MM.1S (cell line): Measurements from ENCODE around the gene IL17RD.

ENCODE experiments used
- EZH2phosphoT487 ChIP-seq: fragments of 300-600 bp; sonication (generic); IDR thresholded peaks from 2 replicates; pipeline ENCODE4 v1.6.1; 2018; ENCODE audit warnings: antibody characterized with exemption, low read length
- TF ChIP-seq, protein P1 (sequence below): fragments of 300-600 bp; sonication (generic); IDR thresholded peaks from 2 replicates; pipeline ENCODE4 v1.5.1; 2016; ENCODE audit warnings: antibody characterized with exemption, low read length, mixed read lengths

GRCh38 chr3:57158325-57158724 lies 6.8 kb downstream of the IL17RD start:
- TF ChIP-seq, protein P1, sequence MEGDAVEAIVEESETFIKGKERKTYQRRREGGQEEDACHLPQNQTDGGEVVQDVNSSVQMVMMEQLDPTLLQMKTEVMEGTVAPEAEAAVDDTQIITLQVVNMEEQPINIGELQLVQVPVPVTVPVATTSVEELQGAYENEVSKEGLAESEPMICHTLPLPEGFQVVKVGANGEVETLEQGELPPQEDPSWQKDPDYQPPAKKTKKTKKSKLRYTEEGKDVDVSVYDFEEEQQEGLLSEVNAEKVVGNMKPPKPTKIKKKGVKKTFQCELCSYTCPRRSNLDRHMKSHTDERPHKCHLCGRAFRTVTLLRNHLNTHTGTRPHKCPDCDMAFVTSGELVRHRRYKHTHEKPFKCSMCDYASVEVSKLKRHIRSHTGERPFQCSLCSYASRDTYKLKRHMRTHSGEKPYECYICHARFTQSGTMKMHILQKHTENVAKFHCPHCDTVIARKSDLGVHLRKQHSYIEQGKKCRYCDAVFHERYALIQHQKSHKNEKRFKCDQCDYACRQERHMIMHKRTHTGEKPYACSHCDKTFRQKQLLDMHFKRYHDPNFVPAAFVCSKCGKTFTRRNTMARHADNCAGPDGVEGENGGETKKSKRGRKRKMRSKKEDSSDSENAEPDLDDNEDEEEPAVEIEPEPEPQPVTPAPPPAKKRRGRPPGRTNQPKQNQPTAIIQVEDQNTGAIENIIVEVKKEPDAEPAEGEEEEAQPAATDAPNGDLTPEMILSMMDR, result no peak
- no peak for TF ChIP-seq EZH2phosphoT487
